Prostate gland (tissue), 2 donors: Measurements from ENCODE around the gene MTG1. TPM values are rescaled to one million over a fixed set of nuclear protein-coding genes. Genes with fewer than 3 reads are reported as not detected.

Experiments
- DNase-seq: peaks from one replicate; pipeline ENCODE4 v3.0.0-alpha.2; 2019; ENCODE audit warnings: low spot score
- H3K27ac ChIP-seq, 2 donors: fragments of 200-600 bp; sonication (generic); 2 replicates each; pipeline ENCODE4 v1.5.1; 2017 to 2019
- H3K27me3 ChIP-seq: fragments of 200-600 bp; sonication (generic); replicated peaks from 2 replicates; pipeline ENCODE4 v1.5.1; 2019; ENCODE audit not compliant: insufficient read depth
- H3K36me3 ChIP-seq, 2 donors: fragments of 200-600 bp; sonication (generic); 1 replicate in 1 of 2; 2 replicates in 1 of 2; pipeline versions ENCODE4 v1.5.1 to v1.8.1; 2017 to 2019
- H3K4me1 ChIP-seq: fragments of 200-600 bp; sonication (generic); replicated peaks from 2 replicates; pipeline ENCODE4 v1.5.1; 2019
- H3K4me3 ChIP-seq, 2 donors: fragments of 200-600 bp; sonication (generic); 2 replicates each; pipeline ENCODE4 v1.5.1; 2017 to 2019
- H3K9me3 ChIP-seq: fragments of 200-600 bp; sonication (generic); 2 replicates; pipeline ENCODE4 v1.5.1; 2017
- POLR2A ChIP-seq: fragments of 450-650 bp; IDR thresholded peaks from one replicate; pipeline ENCODE4 v1.6.1; 2016; ENCODE audit warnings: antibody characterized with exemption, mild to moderate bottlenecking
- POLR2AphosphoS5 ChIP-seq: sonication (generic); formaldehyde crosslinking; IDR thresholded peaks from one replicate; pipeline ENCODE4 v1.6.1; 2017; ENCODE audit warnings: antibody characterized with exemption
- WGBS: methylation state at CpG from one replicate; pipeline ENCODE4 v1.1.5; 2018; 5-methylcytosine and 5-hydroxymethylcytosine counted together
- intact Hi-C: fragments of 100-400 bp; cut with DNase I; formaldehyde crosslinking; loops from one replicate; pipeline ENCODE4 v1.14.2; 2022
- total RNA-seq, 2 donors: library from RNA; depleted of rRNA; stranded (reverse); fragments of >200 nt; gene quantifications; one replicate each; pipeline ENCODE4 v1.1.0, GENCODE V29; 2016
- TF ChIP-seq, protein P1 (sequence below), 4 experiments: fragments of 200-600 bp in 2 of 4; fragments of 450-650 bp in 2 of 4; sonication (generic) in 2 of 4; IDR thresholded peaks; 1 replicate in 3 of 4; 2 replicates in 1 of 4; pipeline ENCODE4 v1.5.1; 2016 to 2019; ENCODE audit warnings: antibody characterized with exemption in 4 of 4, mild to moderate bottlenecking in 2 of 4, moderate library complexity in 2 of 4

Gene MTG1
- total RNA-seq, 2 donors from 2014 or later, result 26.8 to 67.4 TPM

- 95% methylated on average over 12 of the region's 12 CpGs for WGBS
- intact Hi-C loops, result no loop called here
- no peak overlapping the region for H3K4me3 ChIP-seq
- H3K27me3 ChIP-seq, result no peaks in the 10 kb centered on the region
- H3K4me1 ChIP-seq, result no peaks in the 10 kb centered on the region
- H3K36me3 ChIP-seq, result peaks cover 0 to 21% of the 10 kb centered on the region in 2 donors
- DNase-seq, result no peak
- H3K27ac ChIP-seq, result no peak overlapping the region
- H3K9me3 ChIP-seq, result no peaks in the 10 kb centered on the region
- no peak for TF ChIP-seq POLR2AphosphoS5
These were observed 7.5 kb downstream of the MTG1 start for GRCh38 chr10:133401500-133401899.

- intact Hi-C loops, result no loop called here
- TF ChIP-seq POLR2A, result no peak
- no peak for TF ChIP-seq POLR2AphosphoS5
- TF ChIP-seq, protein P1, sequence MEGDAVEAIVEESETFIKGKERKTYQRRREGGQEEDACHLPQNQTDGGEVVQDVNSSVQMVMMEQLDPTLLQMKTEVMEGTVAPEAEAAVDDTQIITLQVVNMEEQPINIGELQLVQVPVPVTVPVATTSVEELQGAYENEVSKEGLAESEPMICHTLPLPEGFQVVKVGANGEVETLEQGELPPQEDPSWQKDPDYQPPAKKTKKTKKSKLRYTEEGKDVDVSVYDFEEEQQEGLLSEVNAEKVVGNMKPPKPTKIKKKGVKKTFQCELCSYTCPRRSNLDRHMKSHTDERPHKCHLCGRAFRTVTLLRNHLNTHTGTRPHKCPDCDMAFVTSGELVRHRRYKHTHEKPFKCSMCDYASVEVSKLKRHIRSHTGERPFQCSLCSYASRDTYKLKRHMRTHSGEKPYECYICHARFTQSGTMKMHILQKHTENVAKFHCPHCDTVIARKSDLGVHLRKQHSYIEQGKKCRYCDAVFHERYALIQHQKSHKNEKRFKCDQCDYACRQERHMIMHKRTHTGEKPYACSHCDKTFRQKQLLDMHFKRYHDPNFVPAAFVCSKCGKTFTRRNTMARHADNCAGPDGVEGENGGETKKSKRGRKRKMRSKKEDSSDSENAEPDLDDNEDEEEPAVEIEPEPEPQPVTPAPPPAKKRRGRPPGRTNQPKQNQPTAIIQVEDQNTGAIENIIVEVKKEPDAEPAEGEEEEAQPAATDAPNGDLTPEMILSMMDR (IDR thresholded peaks at IDR 0.05), result no peak
- H3K27me3 ChIP-seq, result no peaks in the 10 kb centered on the region
- no peaks in the 10 kb centered on the region for H3K9me3 ChIP-seq
- no peak for DNase-seq
- H3K36me3 ChIP-seq, result peaks cover 0 to 21% of the 10 kb centered on the region in 2 donors
- H3K4me1 ChIP-seq, result no peaks in the 10 kb centered on the region
- WGBS, result 97% methylated on average over 15 of the region's 21 CpGs
- H3K4me3 ChIP-seq, result no peak overlapping the region
- H3K27ac ChIP-seq, result no peak overlapping the region
These were observed 8.2 kb downstream of the MTG1 start for GRCh38 chr10:133401981-133402725.

- no peaks in the 10 kb centered on the region for H3K9me3 ChIP-seq
- H3K4me1 ChIP-seq, result no peaks in the 10 kb centered on the region
- no peaks in the 10 kb centered on the region for H3K27me3 ChIP-seq
- WGBS, result 87% methylated on average over 16 of the region's 16 CpGs
- no peak overlapping the region for H3K27ac ChIP-seq
- intact Hi-C loops, result no loop called here
- no peak for TF ChIP-seq POLR2A
- TF ChIP-seq, protein P1 (IDR thresholded peaks at IDR 0.05), result no peak
- TF ChIP-seq POLR2AphosphoS5, result no peak
- no peak overlapping the region for H3K4me3 ChIP-seq
- no peak for DNase-seq
- peaks cover 0 to 19% of the 10 kb centered on the region in 2 donors for H3K36me3 ChIP-seq
These were observed 9.4 kb downstream of the MTG1 start for GRCh38 chr10:133403359-133403758.

DNA sequence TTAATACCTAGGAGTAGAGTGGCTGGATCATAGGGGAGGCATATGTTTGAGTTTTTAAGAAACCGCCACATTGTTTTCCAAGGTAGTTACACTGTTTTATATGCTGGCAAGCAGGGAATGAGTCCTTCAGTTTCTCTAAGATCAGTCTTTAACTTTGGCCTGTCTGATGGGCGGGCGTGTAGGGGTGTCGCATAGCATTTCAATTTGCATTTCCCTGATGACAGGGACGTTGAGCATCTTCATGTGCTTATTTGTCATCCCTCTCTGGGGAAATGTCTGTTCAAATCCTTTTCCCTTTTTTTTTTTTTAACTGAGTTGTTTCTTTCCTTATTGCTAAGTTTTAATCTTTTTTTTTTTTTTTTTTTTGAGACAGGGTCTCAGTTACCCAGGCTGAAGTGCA, 9.8 kb downstream of the MTG1 start:
- no peak for DNase-seq
- H3K36me3 ChIP-seq, result peaks cover 0 to 15% of the 10 kb centered on the region in 2 donors
- no peaks in the 10 kb centered on the region for H3K27me3 ChIP-seq
- H3K4me3 ChIP-seq, result no peak overlapping the region
- no peaks in the 10 kb centered on the region for H3K4me1 ChIP-seq
- 96% methylated on average over 5 of the region's 5 CpGs for WGBS
- no peak for TF ChIP-seq POLR2AphosphoS5
- TF ChIP-seq, protein P1 (IDR thresholded peaks at IDR 0.05), result no peak
- TF ChIP-seq POLR2A, result no peak
- no peaks in the 10 kb centered on the region for H3K9me3 ChIP-seq
- H3K27ac ChIP-seq, result no peak overlapping the region
- intact Hi-C loops, result no loop called here

- intact Hi-C loops, result no loop called here
- no peaks in the 10 kb centered on the region for H3K4me1 ChIP-seq
- H3K27me3 ChIP-seq, result no peaks in the 10 kb centered on the region
- H3K4me3 ChIP-seq, result no peak overlapping the region
- TF ChIP-seq, protein P1 (IDR thresholded peaks at IDR 0.05), result no peak
- no peak for TF ChIP-seq POLR2AphosphoS5
- no peak for TF ChIP-seq POLR2A
- H3K27ac ChIP-seq, result no peak overlapping the region
- H3K36me3 ChIP-seq, result peaks cover 0 to 7% of the 10 kb centered on the region in 2 donors
- WGBS, result 67% methylated on average over 2 of the region's 2 CpGs
- no peak for DNase-seq
- H3K9me3 ChIP-seq, result no peaks in the 10 kb centered on the region
These were observed 11.3 kb downstream of the MTG1 start for GRCh38 chr10:133405272-133405671.
